ENCODE results near the gene METTL25B. TPM values are rescaled to one million over a fixed set of nuclear protein-coding genes. Genes with fewer than 3 reads are reported as not detected.

Gene METTL25B
- total and polyA plus RNA-seq, 2 of the 13 experiments (the other 11 are each of a cell fraction or from before 2014, with no cell fraction given): 11.9 to 24.0 TPM

- TF ChIP-seq ZNF318 (CRISPR knock-in tag; IDR thresholded peaks at IDR 0.05) (0 out of 2 replicates have a peak, but pooled peaks have one; percentile 33), PHF8 (CRISPR knock-in tag; IDR thresholded peaks at IDR 0.05) (peak; percentile 68), RNF219 (CRISPR knock-in tag; IDR thresholded peaks at IDR 0.05) (no peak), ZNF841 (CRISPR knock-in tag; IDR thresholded peaks at IDR 0.05; ENCODE audit: borderline replicate concordance) (no peak), ZNF276 (CRISPR knock-in tag; IDR thresholded peaks at IDR 0.05; ENCODE audit: low read depth) (0 out of 2 replicates have a peak, but pooled peaks have one; percentile 16), ATAD3A (CRISPR knock-in tag; IDR thresholded peaks at IDR 0.05) (no peak), ZNF136 (CRISPR knock-in tag; IDR thresholded peaks at IDR 0.05; ENCODE audit: low read depth) (no peak), GATAD1 (CRISPR knock-in tag; IDR thresholded peaks at IDR 0.05) (peak; percentile 85), EZH2 (conservative IDR thresholded peaks at IDR 0.05; ENCODE audit: low read depth, low read length) (no peak), GRHL1 (CRISPR knock-in tag; conservative IDR thresholded peaks at IDR 0.05) (no peak), ZFP1 (CRISPR knock-in tag; IDR thresholded peaks at IDR 0.05) (no peak), POLR2A (IDR thresholded peaks at IDR 0.05; ENCODE audit: insufficient read depth in 1 of 2, low read depth in 2 of 2, low read length in 2 of 2) (peak in 1 of 2 experiments; percentile 67; a peak in 2 of 4 replicates), KDM5B (CRISPR knock-in tag; IDR thresholded peaks at IDR 0.05; ENCODE audit: borderline replicate concordance) (peak; percentile 44; the same call in 1 of the 2 replicates)
Measured at GRCh38 chr1:156751757-156752481, 23.6 kb downstream of the METTL25B start (continued).

All from HepG2 (cell line).